Left renal pelvis (tissue), 4 donors: ENCODE data around the gene RARA. TPM values are rescaled to one million over a fixed set of nuclear protein-coding genes. Genes with fewer than 3 reads are reported as not detected.

ENCODE experiments used
- DNase-seq, 4 donors: peaks; one replicate each; pipeline ENCODE4 v3.0.0-alpha.2; 2013; ENCODE audit warnings: low read depth in 4 of 4, low spot score in 3 of 4
- polyA plus RNA-seq, 4 donors: library from polyadenylated mRNA; unstranded; fragments of 120-200 nt; gene quantifications; one replicate each; pipeline ENCODE4 v1.2.1, GENCODE V29; 2013; ENCODE audit not compliant: insufficient read length in 4 of 4

Gene RARA
- polyA plus RNA-seq: 10 to 100 TPM; 35.2 to 60.5 (median 38.6) TPM

GRCh38 chr17:40309031-40309948 is at the start of gene RARA:
Gene RARA, plus strand, starts transcription at chr17:40309180. Its CDS starts 22,039 bp downstream, at chr17:40331219.
- no peak for DNase-seq

- no peak for DNase-seq
Measured at GRCh38 chr17:40259505-40259904, 49.5 kb upstream of the RARA start.

- no peak for DNase-seq
Measured at GRCh38 chr17:40260528-40260927, 48.5 kb upstream of the RARA start.

- no peak for DNase-seq
Measured at GRCh38 chr17:40264458-40265185, 44.4 kb upstream of the RARA start.

GRCh38 chr17:40265337-40265736 is 43.6 kb upstream of the RARA start:
- DNase-seq: no peak

- no peak for DNase-seq
Measured at GRCh38 chr17:40266882-40267281, 42.1 kb upstream of the RARA start.

- DNase-seq: no peak
Measured at GRCh38 chr17:40268141-40268712, 40.8 kb upstream of the RARA start.

GRCh38 chr17:40278414-40278813 is 30.6 kb upstream of the RARA start:
- no peak for DNase-seq

GRCh38 chr17:40279402-40279801 is 29.6 kb upstream of the RARA start:
- no peak for DNase-seq

GRCh38 chr17:40281663-40282062 is 27.3 kb upstream of the RARA start:
- no peak for DNase-seq

GRCh38 chr17:40283662-40284061 is 25.3 kb upstream of the RARA start:
- DNase-seq: no peak

- DNase-seq: no peak
Measured at GRCh38 chr17:40284085-40284713, 24.8 kb upstream of the RARA start.

- DNase-seq: no peak
Measured at GRCh38 chr17:40286473-40286872, 22.5 kb upstream of the RARA start.

- no peak for DNase-seq
Measured at GRCh38 chr17:40287159-40287493, 21.9 kb upstream of the RARA start.

GRCh38 chr17:40287494-40288369 is 21.2 kb upstream of the RARA start, which contains the start of gene CDC6:
Gene CDC6, plus strand, starts transcription at chr17:40287879. Its CDS starts 1,542 bp downstream, at chr17:40289421.
- DNase-seq: peak; percentile 97 to 100 (median 99)

GRCh38 chr17:40290629-40291280 is 18.2 kb upstream of the RARA start:
- no peak for DNase-seq

- DNase-seq: no peak
Measured at GRCh38 chr17:40291281-40291664, 17.7 kb upstream of the RARA start.

GRCh38 chr17:40293363-40293762 is 15.6 kb upstream of the RARA start:
- DNase-seq: no peak
